Body of pancreas (tissue), 4 donors: ENCODE data around the gene HAND1. TPM values are rescaled to one million over a fixed set of nuclear protein-coding genes. Genes with fewer than 3 reads are reported as not detected.
A peak's percentile ranks its signal among the peaks of the same experiment; 100 is the strongest.

Source experiments
- ATAC-seq: fragments of 150-250 bp; one replicate; pipeline ENCODE4 v1.9.1; 2016
- DNase-seq, 4 donors: peaks; one replicate each; pipeline ENCODE4 v3.0.0-alpha.2; 2019
- H3K27ac ChIP-seq, 4 donors: fragments of 200-600 bp; sonication (generic); 1 replicate in 3 of 4; 2 replicates in 1 of 4; pipeline versions ENCODE4 v1.5.1 to v1.6.1; 2016 to 2019; ENCODE audit warnings: mild to moderate bottlenecking in 1 of 4, mixed read lengths in 1 of 4, moderate library complexity in 1 of 4
- H3K27me3 ChIP-seq, 2 donors: fragments of 200-600 bp; sonication (generic); one replicate each; pipeline ENCODE4 v1.6.0; 2016; ENCODE audit warnings: mild to moderate bottlenecking in 1 of 2
- H3K36me3 ChIP-seq, 2 donors: fragments of 200-600 bp; sonication (generic); replicated peaks in 1 of 2; 2 replicates each; pipeline ENCODE4 v1.5.1; 2016; ENCODE audit warnings: low read depth in 2 of 2; ENCODE audit not compliant: insufficient read depth in 1 of 2
- H3K4me1 ChIP-seq: fragments of 200-600 bp; sonication (generic); one replicate; pipeline ENCODE4 v1.6.0; 2016
- H3K4me3 ChIP-seq, 2 donors: fragments of 200-600 bp; sonication (generic); 1 replicate in 1 of 2; 2 replicates in 1 of 2; pipeline ENCODE4 v1.5.1; 2016 to 2019
- H3K9me3 ChIP-seq, 3 donors: fragments of 200-600 bp; sonication (generic); 1 replicate in 2 of 3; 2 replicates in 1 of 3; pipeline ENCODE4 v1.5.1; 2016
- CTCF ChIP-seq, 7 experiments: fragments of 450-650 bp in 4 of 7; fragments of 200-600 bp in 3 of 7; sonication (generic) in 3 of 7; IDR thresholded peaks; one replicate each; pipeline ENCODE4 v1.5.1; 2016 to 2019; ENCODE audit warnings: antibody characterized with exemption in 7 of 7
- POLR2A ChIP-seq, 3 donors: fragments of 450-650 bp; IDR thresholded peaks; one replicate each; pipeline ENCODE4 v1.6.1; 2016; ENCODE audit warnings: antibody characterized with exemption in 3 of 3, mild to moderate bottlenecking in 2 of 3
- WGBS, 2 donors: methylation state at CpG; one replicate each; pipeline ENCODE4 v1.1.5; 2017; 5-methylcytosine and 5-hydroxymethylcytosine counted together
- intact Hi-C: fragments of 100-400 bp; cut with DNase I; formaldehyde crosslinking; loops from one replicate; pipeline ENCODE4 v1.15.1; 2023
- total RNA-seq, 2 donors: library from RNA; depleted of rRNA; stranded (reverse); fragments of >200 nt; gene quantifications; one replicate each; pipeline ENCODE4 v1.1.0, GENCODE V29; 2016

HAND1 gene
- total RNA-seq, 2 donors from 2014 or later: not detected

GRCh38 chr5:154478752-154479159, 729 bp upstream of the HAND1 start:
- Histone ChIP-seq H3K36me3 (no peaks in the 10 kb centered on the region), H3K4me1 (peaks cover 69% of the 10 kb centered on the region), H3K4me3 (no peak overlapping the region), H3K9me3 (no peaks in the 10 kb centered on the region), H3K27ac (no peak overlapping the region), H3K27me3 (peaks cover 0 to 94% of the 10 kb centered on the region in 2 donors)
- ATAC-seq (no peak), DNase-seq (no peak)
- WGBS, 2 donors: 4 to 8% methylated on average over 10 to 27 of the region's 27 CpGs
- no peak for TF ChIP-seq POLR2A (IDR thresholded peaks at IDR 0.05)
- intact Hi-C loops: no loop called here

- Histone ChIP-seq H3K27ac (no peak overlapping the region), H3K4me3 (no peak overlapping the region), H3K4me1 (peaks cover 66% of the 10 kb centered on the region), H3K36me3 (no peaks in the 10 kb centered on the region), H3K9me3 (no peaks in the 10 kb centered on the region), H3K27me3 (peaks cover 0 to 92% of the 10 kb centered on the region in 2 donors)
- intact Hi-C loops: no loop called here
- DNase-seq: no peak
- ATAC-seq: peak; percentile 41
- 3 to 6% methylated on average over 8 to 68 of the region's 68 CpGs for WGBS, 2 donors
- no peak for TF ChIP-seq POLR2A (IDR thresholded peaks at IDR 0.05)
These were observed 424 bp downstream of the HAND1 start for GRCh38 chr5:154477382-154478223.

GRCh38 chr5:154476354-154477205, 1.4 kb downstream of the HAND1 start:
- DNase-seq (no peak), ATAC-seq (no peak)
- 5 to 10% methylated on average over 19 to 38 of the region's 38 CpGs for WGBS, 2 donors
- Histone ChIP-seq H3K27ac (no peak overlapping the region), H3K4me3 (no peak overlapping the region), H3K36me3 (no peaks in the 10 kb centered on the region), H3K9me3 (no peaks in the 10 kb centered on the region), H3K27me3 (peaks cover 0 to 82% of the 10 kb centered on the region in 2 donors), H3K4me1 (peaks cover 62% of the 10 kb centered on the region)
- intact Hi-C loops: no loop called here
- TF ChIP-seq POLR2A (IDR thresholded peaks at IDR 0.05) (no peak), CTCF (IDR thresholded peaks at IDR 0.05) (no peak)

- no peak for DNase-seq
- ATAC-seq: no peak
- intact Hi-C loops: no loop called here
- H3K9me3 ChIP-seq: no peaks in the 10 kb centered on the region
- peaks cover 0 to 74% of the 10 kb centered on the region in 2 donors for H3K27me3 ChIP-seq
- H3K4me3 ChIP-seq: no peak overlapping the region
- no peak overlapping the region for H3K27ac ChIP-seq
- H3K4me1 ChIP-seq: peaks cover 62% of the 10 kb centered on the region
- H3K36me3 ChIP-seq: no peaks in the 10 kb centered on the region
- WGBS, 2 donors: 6 to 11% methylated on average over 31 to 46 of the region's 46 CpGs
- TF ChIP-seq POLR2A (IDR thresholded peaks at IDR 0.05) (no peak), CTCF (IDR thresholded peaks at IDR 0.05) (no peak)
These were observed 2.3 kb downstream of the HAND1 start for GRCh38 chr5:154475591-154476353.

GRCh38 chr5:154474396-154475334, 3.4 kb downstream of the HAND1 start:
- no peaks in the 10 kb centered on the region for H3K36me3 ChIP-seq
- WGBS, 2 donors: 17 to 28% methylated on average over 17 of the region's 17 CpGs
- DNase-seq (no peak), ATAC-seq (no peak)
- H3K4me3 ChIP-seq: no peak overlapping the region
- no peaks in the 10 kb centered on the region for H3K9me3 ChIP-seq
- H3K27me3 ChIP-seq: peaks cover 0 to 64% of the 10 kb centered on the region in 2 donors
- peaks cover 61% of the 10 kb centered on the region for H3K4me1 ChIP-seq
- intact Hi-C loops: no loop called here
- no peak overlapping the region for H3K27ac ChIP-seq
- TF ChIP-seq CTCF (IDR thresholded peaks at IDR 0.05) (no peak), POLR2A (IDR thresholded peaks at IDR 0.05) (no peak)
